Measurements from ENCODE around the gene POLR2E. TPM values are rescaled to one million over a fixed set of nuclear protein-coding genes. Genes with fewer than 3 reads are reported as not detected.

POLR2E gene
- total RNA-seq, 1 experiment from 2014 or later: 261 TPM

DNA sequence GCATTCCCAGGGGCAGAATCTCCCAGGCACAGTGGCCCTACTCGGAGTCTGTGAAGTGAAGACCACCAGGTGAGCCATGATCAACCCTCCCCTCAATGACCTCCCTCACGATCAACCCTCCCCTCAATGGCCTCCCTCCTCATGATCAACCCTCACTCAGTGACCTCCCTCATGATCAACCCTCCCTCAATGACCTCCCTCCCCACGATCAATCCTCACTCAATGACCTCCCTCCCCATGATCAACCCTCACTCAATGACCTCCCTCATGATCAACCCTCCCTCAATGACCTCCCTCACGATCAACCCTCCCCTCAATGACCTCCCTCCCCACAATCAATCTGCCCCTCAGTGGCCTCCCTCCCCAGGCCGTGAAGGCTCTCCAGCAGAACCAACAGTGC, 46.8 kb upstream of the POLR2E start:
- TF ChIP-seq, protein P1, sequence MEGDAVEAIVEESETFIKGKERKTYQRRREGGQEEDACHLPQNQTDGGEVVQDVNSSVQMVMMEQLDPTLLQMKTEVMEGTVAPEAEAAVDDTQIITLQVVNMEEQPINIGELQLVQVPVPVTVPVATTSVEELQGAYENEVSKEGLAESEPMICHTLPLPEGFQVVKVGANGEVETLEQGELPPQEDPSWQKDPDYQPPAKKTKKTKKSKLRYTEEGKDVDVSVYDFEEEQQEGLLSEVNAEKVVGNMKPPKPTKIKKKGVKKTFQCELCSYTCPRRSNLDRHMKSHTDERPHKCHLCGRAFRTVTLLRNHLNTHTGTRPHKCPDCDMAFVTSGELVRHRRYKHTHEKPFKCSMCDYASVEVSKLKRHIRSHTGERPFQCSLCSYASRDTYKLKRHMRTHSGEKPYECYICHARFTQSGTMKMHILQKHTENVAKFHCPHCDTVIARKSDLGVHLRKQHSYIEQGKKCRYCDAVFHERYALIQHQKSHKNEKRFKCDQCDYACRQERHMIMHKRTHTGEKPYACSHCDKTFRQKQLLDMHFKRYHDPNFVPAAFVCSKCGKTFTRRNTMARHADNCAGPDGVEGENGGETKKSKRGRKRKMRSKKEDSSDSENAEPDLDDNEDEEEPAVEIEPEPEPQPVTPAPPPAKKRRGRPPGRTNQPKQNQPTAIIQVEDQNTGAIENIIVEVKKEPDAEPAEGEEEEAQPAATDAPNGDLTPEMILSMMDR (conservative IDR thresholded peaks at IDR 0.05): no peak
- H3K9me3 ChIP-seq (ENCODE audit: control insufficient read depth, low read depth, low read length): no peaks in the 10 kb centered on the region
- H3K36me3 Mint-ChIP-seq (ENCODE audit: insufficient read depth in 1 of 3, low read depth in 3 of 3): peaks cover 30 to 43% (median 39%) of the 10 kb centered on the region in 3 experiments
- H3K4me1 ChIP-seq (ENCODE audit: insufficient read depth, low read length): no peaks in the 10 kb centered on the region
- H3K4me1 Mint-ChIP-seq: peaks cover 0 to 11% of the 10 kb centered on the region in 2 experiments; a peak in 2 of 4 replicates
- H3K27me3 ChIP-seq (ENCODE audit: insufficient read depth, low read length): no peaks in the 10 kb centered on the region
- H3K27ac ChIP-seq (ENCODE audit: insufficient read length, low read depth, low read length): no peak overlapping the region
- no peak overlapping the region for H4K5ac ChIP-seq (ENCODE audit: insufficient read length, low read depth, low read length)
- DNase-seq: no peak
- no peaks in the 10 kb centered on the region for H3K79me2 ChIP-seq (ENCODE audit: insufficient read depth, low read length)
- WGBS (ENCODE audit: extremely low coverage, insufficient read length, low lambda C conversion rate): no CpG with 5 or more reads among the region's 5 CpGs
- H3K14ac ChIP-seq (ENCODE audit: insufficient read depth, low read length): no peak overlapping the region
- H2BK120ac ChIP-seq (ENCODE audit: low read depth, low read length, poor library complexity, severe bottlenecking): no peak overlapping the region
- no peak overlapping the region for H4K91ac ChIP-seq (ENCODE audit: insufficient read length, low read depth, low read length)
- H3K27me3 Mint-ChIP-seq (ENCODE audit: low read depth): no peaks in the 10 kb centered on the region
- no peak overlapping the region for H2BK20ac ChIP-seq (ENCODE audit: low read depth, low read length, poor library complexity, severe bottlenecking)
- H2BK5ac ChIP-seq (ENCODE audit: insufficient read length, low read length): no peak overlapping the region
- no peak overlapping the region for H3K4ac ChIP-seq (ENCODE audit: low read depth, low read length)
- no peak overlapping the region for H3K4me2 ChIP-seq (ENCODE audit: insufficient read depth, insufficient read length, low read length)
- H3K18ac ChIP-seq (ENCODE audit: insufficient read length, low read depth, low read length): no peak overlapping the region
- H3K23ac ChIP-seq (ENCODE audit: insufficient read length, low read depth, low read length): no peak overlapping the region
- H3K27ac Mint-ChIP-seq: no peak overlapping the region; a peak in 1 of 7 replicates
- H2AFZ ChIP-seq (ENCODE audit: low read length): no peak overlapping the region
- H3K4me3 Mint-ChIP-seq: peak overlapping the region in 1 of 2 experiments; percentile 5; a peak in 2 of 5 replicates
- no peak overlapping the region for H3K9ac ChIP-seq (ENCODE audit: extremely low read depth, insufficient read length, low read length)
- no peaks in the 10 kb centered on the region for H3K23me2 ChIP-seq (ENCODE audit: insufficient read length, low read depth, low read length, poor library complexity, severe bottlenecking)
- no peak overlapping the region for H2BK12ac ChIP-seq (ENCODE audit: insufficient read length, low read depth, low read length)
- H4K8ac ChIP-seq (replicated peaks; ENCODE audit: insufficient read length, low read depth, low read length): no peak overlapping the region
- no peak overlapping the region for H3K56ac ChIP-seq (ENCODE audit: insufficient read length, low read depth, low read length)
- no peak overlapping the region for H2BK15ac ChIP-seq (ENCODE audit: low read depth, low read length)
- peaks cover 0 to 4% of the 10 kb centered on the region in 2 experiments; a peak in 2 of 5 replicates for H3K9me3 Mint-ChIP-seq
- H2AK5ac ChIP-seq (ENCODE audit: insufficient read length, low read length): no peak overlapping the region
- no peaks in the 10 kb centered on the region for H3K79me1 ChIP-seq (ENCODE audit: insufficient read depth, low read depth, low read length, poor library complexity, severe bottlenecking)
- no peak overlapping the region for H3T11ph ChIP-seq (ENCODE audit: low read length)
- H4K20me1 ChIP-seq (ENCODE audit: control insufficient read depth, insufficient read depth, insufficient read length): no peaks in the 10 kb centered on the region
